ENCODE measurements around the gene PPARG. TPM values are rescaled to one million over a fixed set of nuclear protein-coding genes. Genes with fewer than 3 reads are reported as not detected.

The PPARG gene
- polyA plus RNA-seq, 1 donor (not counting 4 experiments of a cell fraction or from before 2014, with no cell fraction given) = 3.1 TPM

GRCh38 chr3:12408984-12409683 lies 120.3 kb downstream of the PPARG start:
- FAIRE-seq = no peak
- no peak overlapping the region for H3K9ac ChIP-seq (ENCODE audit: control insufficient read depth, extremely low read depth, insufficient read depth, low read length)
- H3K4me3 ChIP-seq (ENCODE audit: control insufficient read depth in 2 of 3, extremely low read depth in 1 of 3, insufficient read depth in 2 of 3, low read depth in 1 of 3, low read length in 3 of 3) = no peak overlapping the region
- H4K20me1 ChIP-seq (ENCODE audit: control insufficient read depth, extremely low read depth, insufficient read depth, low read length) = no peaks in the 10 kb centered on the region
- H3K27me3 ChIP-seq (ENCODE audit: control insufficient read depth, extremely low read depth, insufficient read depth, low read length) = no peaks in the 10 kb centered on the region
- no peaks in the 10 kb centered on the region for H3K4me1 ChIP-seq (ENCODE audit: control insufficient read depth, extremely low read depth, insufficient read depth, low read length)
- no peaks in the 10 kb centered on the region for H3K9me1 ChIP-seq (ENCODE audit: control insufficient read depth, extremely low read depth, insufficient read depth, low read length)
- no peak for TF ChIP-seq EZH2 (IDR thresholded peaks at IDR 0.05; ENCODE audit: low read length)
- TF ChIP-seq CTCF (optimal IDR thresholded peaks at IDR 0.05 in 1 of 3, IDR thresholded peaks at IDR 0.05 in 1 of 3, conservative IDR thresholded peaks at IDR 0.05 in 1 of 3; ENCODE audit: extremely low read depth in 1 of 3, insufficient read depth in 2 of 3, low read length in 3 of 3) = no peak
- H2AFZ ChIP-seq (ENCODE audit: control insufficient read depth, low read length) = no peak overlapping the region
- no peaks in the 10 kb centered on the region for H3K36me3 ChIP-seq (ENCODE audit: control insufficient read depth in 2 of 2, extremely low read depth in 1 of 2, insufficient read depth in 2 of 2, low read length in 2 of 2)
- H3K4me2 ChIP-seq (ENCODE audit: control insufficient read depth, extremely low read depth, insufficient read depth, low read depth, low read length) = no peak overlapping the region
- no peak overlapping the region for H3K27ac ChIP-seq (ENCODE audit: control insufficient read depth, insufficient read depth, low read length)
- no peaks in the 10 kb centered on the region for H3K9me3 ChIP-seq (ENCODE audit: control insufficient read depth, low read depth, low read length)
- no peak for DNase-seq (ENCODE audit: low read depth, low spot score)
- dilution Hi-C loops (cut with MboI; ENCODE audit: extremely low pct_ligation_motif_present, low sequenced_read_pairs) = no loop called here
- no peaks in the 10 kb centered on the region for H3K79me2 ChIP-seq (ENCODE audit: control insufficient read depth, insufficient read depth, low read length)

GRCh38 chr3:12409684-12410596 lies 121.1 kb downstream of the PPARG start:
- Histone ChIP-seq H3K9me1 (ENCODE audit: control insufficient read depth, extremely low read depth, insufficient read depth, low read length) (no peaks in the 10 kb centered on the region), H3K4me3 (ENCODE audit: control insufficient read depth in 2 of 3, extremely low read depth in 1 of 3, insufficient read depth in 2 of 3, low read depth in 1 of 3, low read length in 3 of 3) (no peak overlapping the region), H3K27ac (ENCODE audit: control insufficient read depth, insufficient read depth, low read length) (no peak overlapping the region), H3K36me3 (ENCODE audit: control insufficient read depth in 2 of 2, extremely low read depth in 1 of 2, insufficient read depth in 2 of 2, low read length in 2 of 2) (no peaks in the 10 kb centered on the region), H3K4me1 (ENCODE audit: control insufficient read depth, extremely low read depth, insufficient read depth, low read length) (no peaks in the 10 kb centered on the region), H3K79me2 (ENCODE audit: control insufficient read depth, insufficient read depth, low read length) (no peaks in the 10 kb centered on the region), H3K27me3 (ENCODE audit: control insufficient read depth, extremely low read depth, insufficient read depth, low read length) (no peaks in the 10 kb centered on the region), H3K4me2 (ENCODE audit: control insufficient read depth, extremely low read depth, insufficient read depth, low read depth, low read length) (no peak overlapping the region), H2AFZ (ENCODE audit: control insufficient read depth, low read length) (no peak overlapping the region), H3K9me3 (ENCODE audit: control insufficient read depth, low read depth, low read length) (no peaks in the 10 kb centered on the region), H3K9ac (ENCODE audit: control insufficient read depth, extremely low read depth, insufficient read depth, low read length) (no peak overlapping the region), H4K20me1 (ENCODE audit: control insufficient read depth, extremely low read depth, insufficient read depth, low read length) (no peaks in the 10 kb centered on the region)
- FAIRE-seq (no peak), DNase-seq (ENCODE audit: low read depth, low spot score) (no peak)
- dilution Hi-C loops (cut with MboI; ENCODE audit: extremely low pct_ligation_motif_present, low sequenced_read_pairs) = no loop called here
- TF ChIP-seq EZH2 (IDR thresholded peaks at IDR 0.05; ENCODE audit: low read length) = no peak
- TF ChIP-seq CTCF (optimal IDR thresholded peaks at IDR 0.05 in 1 of 3, IDR thresholded peaks at IDR 0.05 in 1 of 3, conservative IDR thresholded peaks at IDR 0.05 in 1 of 3; ENCODE audit: extremely low read depth in 1 of 3, insufficient read depth in 2 of 3, low read length in 3 of 3) = no peak
